Subcutaneous abdominal adipose tissue (tissue), 5 donors: ENCODE measurements around the gene IGSF5.

Experiments used
- H3K27ac ChIP-seq: one replicate; pipeline ENCODE4 v1.7.0; 2013; ENCODE audit warnings: low read depth, mild to moderate bottlenecking, inconsistent platforms, low read length, moderate library complexity
- H3K27me3 ChIP-seq, 5 donors: one replicate each; pipeline ENCODE4 v1.7.0; 2013; ENCODE audit warnings: low read length in 5 of 5, inconsistent platforms in 1 of 5; ENCODE audit not compliant: control insufficient read depth in 5 of 5, insufficient read depth in 4 of 5
- H3K36me3 ChIP-seq, 5 donors: one replicate each; pipeline ENCODE4 v1.7.0; 2013; ENCODE audit warnings: low read length in 5 of 5; ENCODE audit not compliant: control insufficient read depth in 5 of 5, insufficient read depth in 5 of 5
- H3K4me1 ChIP-seq, 5 donors: one replicate each; pipeline ENCODE4 v1.7.0; 2013; ENCODE audit warnings: low read length in 5 of 5, mild to moderate bottlenecking in 3 of 5, moderate library complexity in 1 of 5; ENCODE audit not compliant: control insufficient read depth in 5 of 5, insufficient read depth in 5 of 5
- H3K4me3 ChIP-seq, 5 donors: one replicate each; pipeline ENCODE4 v1.7.0; 2013; ENCODE audit warnings: low read length in 5 of 5, low read depth in 1 of 5
- H3K9ac ChIP-seq, 5 donors: one replicate each; pipeline ENCODE4 v1.7.0; 2013; ENCODE audit warnings: low read length in 5 of 5, mild to moderate bottlenecking in 4 of 5, moderate library complexity in 3 of 5
- H3K9me3 ChIP-seq, 5 donors: one replicate each; pipeline ENCODE4 v1.7.0; 2013; ENCODE audit warnings: low read length in 5 of 5; ENCODE audit not compliant: control insufficient read depth in 5 of 5
- donor health status: healthy.
- donor health status: healthy.
- donor health status: healthy.
- donor health status: healthy.
- donor health status: healthy.

Gene IGSF5

DNA sequence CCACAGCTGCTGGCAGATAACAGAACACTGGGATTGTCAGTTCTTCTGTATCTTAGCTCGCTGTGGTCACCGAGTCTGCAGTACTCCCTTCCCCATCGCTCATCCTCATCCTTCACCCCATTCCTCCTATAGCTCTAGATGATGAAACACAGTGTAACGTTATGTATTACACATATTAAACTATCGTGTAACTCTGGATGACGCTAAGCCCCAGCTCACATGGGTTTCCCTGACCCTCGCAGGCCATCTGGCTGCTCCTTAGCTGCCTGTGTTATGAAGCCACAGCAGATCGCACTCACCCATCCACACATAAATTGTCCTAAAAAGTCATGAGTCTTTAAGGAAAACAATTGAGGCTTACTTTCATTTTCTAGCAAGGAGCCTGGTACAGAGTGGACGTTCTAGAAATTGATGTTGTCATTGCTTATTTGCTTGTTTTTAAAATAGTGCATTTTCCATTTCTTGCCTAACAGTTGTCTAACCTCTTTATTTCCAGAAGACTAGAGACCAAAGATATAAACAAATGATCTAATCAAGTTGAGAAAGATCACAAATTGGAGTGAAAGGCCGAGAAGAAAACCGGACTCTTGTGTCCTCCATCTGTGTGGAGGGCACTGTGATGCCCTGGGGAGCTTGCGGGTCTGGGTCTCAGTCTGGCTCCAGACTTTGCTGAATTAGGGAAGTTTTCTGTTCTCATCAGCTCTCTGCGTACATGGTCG lies 97.9 kb downstream of the IGSF5 start:
- Histone ChIP-seq H3K27me3 (peaks cover 0 to 15% (median 5%) of the 10 kb centered on the region in 5 donors), H3K27ac (no peak overlapping the region), H3K4me1 (no peaks in the 10 kb centered on the region), H3K9ac (no peak overlapping the region), H3K4me3 (no peak overlapping the region), H3K9me3 (no peaks in the 10 kb centered on the region), H3K36me3 (no peaks in the 10 kb centered on the region)

- Histone ChIP-seq H3K4me3 (no peak overlapping the region), H3K27me3 (peaks cover 0 to 15% (median 5%) of the 10 kb centered on the region in 5 donors), H3K9ac (no peak overlapping the region), H3K36me3 (no peaks in the 10 kb centered on the region), H3K4me1 (no peaks in the 10 kb centered on the region), H3K9me3 (no peaks in the 10 kb centered on the region), H3K27ac (no peak overlapping the region)
These were observed 98.5 kb downstream of the IGSF5 start for GRCh38 chr21:39843483-39843882.

GRCh38 chr21:39843916-39844315 lies 98.9 kb downstream of the IGSF5 start:
- H3K4me3 ChIP-seq: no peak overlapping the region
- H3K27me3 ChIP-seq: peaks cover 0 to 15% (median 5%) of the 10 kb centered on the region in 5 donors
- H3K27ac ChIP-seq: no peak overlapping the region
- H3K4me1 ChIP-seq: no peaks in the 10 kb centered on the region
- H3K36me3 ChIP-seq: no peaks in the 10 kb centered on the region
- no peaks in the 10 kb centered on the region for H3K9me3 ChIP-seq
- no peak overlapping the region for H3K9ac ChIP-seq

GRCh38 chr21:39845571-39846130 lies 100.7 kb downstream of the IGSF5 start:
- Histone ChIP-seq H3K27me3 (peaks cover 0 to 19% (median 5%) of the 10 kb centered on the region in 5 donors), H3K4me3 (no peak overlapping the region), H3K36me3 (no peaks in the 10 kb centered on the region), H3K4me1 (no peaks in the 10 kb centered on the region), H3K9me3 (no peaks in the 10 kb centered on the region), H3K27ac (no peak overlapping the region), H3K9ac (no peak overlapping the region)

- Histone ChIP-seq H3K27ac (no peak overlapping the region), H3K36me3 (no peaks in the 10 kb centered on the region), H3K9ac (no peak overlapping the region), H3K4me1 (no peaks in the 10 kb centered on the region), H3K9me3 (no peaks in the 10 kb centered on the region), H3K4me3 (no peak overlapping the region), H3K27me3 (peaks cover 0 to 11% (median under 1%) of the 10 kb centered on the region in 5 donors)
These were observed 102.9 kb downstream of the IGSF5 start for GRCh38 chr21:39847877-39848276.

DNA sequence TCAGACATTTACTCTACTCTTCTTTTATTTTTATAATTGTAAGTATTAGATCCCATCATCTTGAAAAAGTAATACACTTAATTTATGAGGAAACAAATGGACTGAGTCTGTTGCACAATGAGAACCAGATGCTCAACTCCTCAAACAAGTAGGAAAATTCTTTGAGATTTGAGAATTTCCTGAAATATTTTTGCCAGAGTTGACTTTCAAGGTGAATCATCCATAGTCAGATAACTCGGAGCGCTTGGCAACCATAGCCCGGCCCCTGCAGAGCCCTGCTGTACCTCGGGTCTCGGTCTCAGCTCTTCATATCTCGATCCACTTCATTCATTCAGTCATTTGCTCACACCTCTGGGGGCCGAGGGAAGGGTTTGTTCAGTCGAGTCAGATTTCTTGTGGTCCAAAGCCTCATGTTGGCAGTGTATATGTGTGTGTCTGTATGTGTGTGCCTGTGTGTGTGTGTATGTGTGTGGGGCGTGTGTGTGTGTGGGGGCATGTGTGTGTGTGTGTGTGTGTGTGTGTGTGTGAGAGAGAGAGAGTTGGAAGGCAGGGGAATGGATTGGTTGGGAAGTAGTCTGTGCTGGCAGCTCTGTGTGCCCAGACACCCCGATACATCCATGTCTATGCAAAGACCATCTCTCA lies 104.2 kb downstream of the IGSF5 start:
- H3K4me1 ChIP-seq: no peaks in the 10 kb centered on the region
- no peak overlapping the region for H3K9ac ChIP-seq
- no peaks in the 10 kb centered on the region for H3K36me3 ChIP-seq
- H3K27me3 ChIP-seq: peaks cover 0 to 11% (median 3%) of the 10 kb centered on the region in 5 donors
- H3K27ac ChIP-seq: no peak overlapping the region
- H3K9me3 ChIP-seq: no peaks in the 10 kb centered on the region
- no peak overlapping the region for H3K4me3 ChIP-seq

DNA sequence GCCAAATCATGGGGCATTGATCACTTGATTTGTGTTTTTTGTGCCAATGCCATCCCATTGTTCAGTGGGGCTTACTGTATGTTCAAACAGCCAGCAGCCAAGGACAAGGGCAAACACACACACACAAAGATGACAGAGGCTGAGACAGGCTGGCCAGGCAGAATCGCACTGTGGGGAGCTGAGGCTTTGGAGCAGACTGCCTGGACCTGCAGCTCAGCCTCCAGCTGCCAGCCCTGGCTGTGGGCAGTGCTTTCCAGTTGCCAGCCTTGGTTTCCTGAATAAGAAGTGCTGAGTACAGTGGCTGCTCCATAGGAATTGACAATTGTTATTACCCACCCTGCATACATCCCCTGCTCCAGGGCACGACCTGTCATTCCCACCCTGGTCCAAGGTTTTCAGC lies 105.3 kb downstream of the IGSF5 start:
- peaks cover 0 to 7% (median 2%) of the 10 kb centered on the region in 5 donors for H3K27me3 ChIP-seq
- H3K36me3 ChIP-seq: no peaks in the 10 kb centered on the region
- H3K9me3 ChIP-seq: no peaks in the 10 kb centered on the region
- H3K4me3 ChIP-seq: no peak overlapping the region
- H3K4me1 ChIP-seq: no peaks in the 10 kb centered on the region
- H3K27ac ChIP-seq: no peak overlapping the region
- H3K9ac ChIP-seq: no peak overlapping the region

DNA sequence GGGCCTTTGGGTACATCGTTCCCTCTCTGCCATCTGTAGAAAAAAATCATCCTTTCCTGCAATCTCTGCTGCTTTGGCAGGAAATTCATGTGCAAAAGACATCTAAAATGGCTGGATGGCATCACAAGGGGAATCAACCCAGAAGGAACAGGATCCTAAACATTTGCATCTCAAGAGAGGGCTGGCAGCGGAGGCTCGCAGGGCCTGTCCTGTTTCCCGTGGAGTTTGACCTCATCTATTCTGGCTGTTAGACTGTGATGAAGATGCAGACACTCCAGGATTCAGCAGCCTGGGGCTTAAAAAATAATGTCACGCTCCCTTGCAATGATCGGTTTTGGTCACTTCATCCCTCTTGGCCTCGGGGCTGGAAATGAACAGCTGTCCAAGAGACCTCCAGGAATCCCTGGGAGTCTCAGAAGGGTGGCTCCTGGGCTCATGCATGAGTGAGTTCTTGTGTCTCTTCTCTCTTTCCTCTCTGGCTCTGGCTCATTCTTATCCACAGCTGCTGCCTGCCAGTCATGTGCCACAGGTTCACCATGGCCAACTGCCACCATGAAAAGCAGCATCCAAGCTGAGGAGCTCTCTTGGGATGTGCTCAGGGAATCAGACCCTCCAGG lies 106.1 kb downstream of the IGSF5 start:
- H3K9me3 ChIP-seq: no peaks in the 10 kb centered on the region

More for the DNA sequence above, 106.1 kb downstream of the IGSF5 start:
- Histone ChIP-seq H3K27me3 (peaks cover 0 to 9% (median 2%) of the 10 kb centered on the region in 5 donors), H3K27ac (no peak overlapping the region), H3K36me3 (no peaks in the 10 kb centered on the region), H3K9ac (no peak overlapping the region), H3K4me1 (no peaks in the 10 kb centered on the region), H3K4me3 (no peak overlapping the region)
